CD14-positive monocyte (primary cell): ENCODE data around the gene ARHGAP10. TPM values are rescaled to one million over a fixed set of nuclear protein-coding genes. Genes with fewer than 3 reads are reported as not detected.

Experiments used
- DNase-seq, 3 donors: peaks; one replicate each; pipeline ENCODE4 v3.0.0-alpha.2; 2011 to 2022
- H2AFZ ChIP-seq: 2 replicates; pipeline ENCODE4 v1.6.0; 2012; ENCODE audit warnings: mild to moderate bottlenecking, low read depth, low read length, inconsistent platforms; ENCODE audit not compliant: insufficient read depth, poor library complexity, severe bottlenecking
- H3K27ac ChIP-seq, 2 donors: 1 replicate in 1 of 2; 2 replicates in 1 of 2; pipeline ENCODE4 v1.5.1; 2012 to 2013; ENCODE audit warnings: low read length in 2 of 2, control low read depth in 1 of 2, inconsistent platforms in 1 of 2, low read depth in 1 of 2, mild to moderate bottlenecking in 1 of 2
- H3K27me3 ChIP-seq, 2 donors: one replicate each; pipeline versions ENCODE4 v1.6.0 to v1.6.1; 2011 to 2013; ENCODE audit warnings: low read length in 2 of 2; ENCODE audit not compliant: control insufficient read depth in 2 of 2, insufficient read depth in 2 of 2
- H3K36me3 ChIP-seq, 2 donors: replicated peaks in 1 of 2; 1 replicate in 1 of 2; 2 replicates in 1 of 2; pipeline versions ENCODE4 v1.5.1 to v1.6.1; 2012 to 2013; ENCODE audit warnings: low read length in 2 of 2, control low read depth in 1 of 2, inconsistent platforms in 1 of 2, mild to moderate bottlenecking in 1 of 2; ENCODE audit not compliant: insufficient read depth in 2 of 2, control insufficient read depth in 1 of 2
- H3K4me1 ChIP-seq, 2 donors: 1 replicate in 1 of 2; 2 replicates in 1 of 2; pipeline versions ENCODE4 v1.5.1 to v1.6.1; 2012 to 2013; ENCODE audit warnings: low read length in 2 of 2, control low read depth in 1 of 2, inconsistent platforms in 1 of 2, mild to moderate bottlenecking in 1 of 2, moderate library complexity in 1 of 2; ENCODE audit not compliant: insufficient read depth in 2 of 2, control insufficient read depth in 1 of 2
- H3K4me2 ChIP-seq: replicated peaks from 2 replicates; pipeline ENCODE3; 2012; ENCODE audit warnings: low read length, moderate library complexity, mild to moderate bottlenecking; ENCODE audit not compliant: poor library complexity, severe bottlenecking; ENCODE audit errors: extremely low read depth
- H3K4me3 ChIP-seq, 3 experiments: fragments of 200-600 bp in 1 of 3; sonication (generic) in 1 of 3; replicated peaks in 1 of 3; 1 replicate in 2 of 3; 2 replicates in 1 of 3; pipeline ENCODE4 v1.5.1; 2011 to 2013; ENCODE audit warnings: low read length in 3 of 3, mild to moderate bottlenecking in 3 of 3, control low read depth in 2 of 3, low read depth in 2 of 3, inconsistent platforms in 1 of 3, moderate library complexity in 1 of 3
- H3K79me2 ChIP-seq: 2 replicates; pipeline ENCODE4 v1.6.0; 2012; ENCODE audit warnings: mild to moderate bottlenecking, control low read depth, inconsistent platforms, low read length, moderate library complexity; ENCODE audit not compliant: insufficient read depth
- H3K9ac ChIP-seq: 2 replicates; pipeline ENCODE4 v1.6.0; 2017; ENCODE audit warnings: low read length, mild to moderate bottlenecking; ENCODE audit not compliant: insufficient read depth, poor library complexity, severe bottlenecking
- H3K9me3 ChIP-seq, 2 donors: replicated peaks in 1 of 2; 1 replicate in 1 of 2; 2 replicates in 1 of 2; pipeline versions ENCODE4 v1.5.1 to v1.6.1; 2012 to 2013; ENCODE audit warnings: low read length in 2 of 2, control low read depth in 1 of 2; ENCODE audit not compliant: control insufficient read depth in 1 of 2, insufficient read depth in 1 of 2
- H4K20me1 ChIP-seq: 2 replicates; pipeline ENCODE4 v1.6.0; 2012; ENCODE audit warnings: mild to moderate bottlenecking, low read length, control low read depth, moderate library complexity; ENCODE audit not compliant: insufficient read depth
- H3K27ac Mint-ChIP-seq, 7 donors: one replicate each; pipeline ENCODE4 v1.8.0; 2020; ENCODE audit warnings: mild to moderate bottlenecking in 7 of 7, mixed read lengths in 7 of 7, moderate library complexity in 6 of 7, inconsistent platforms in 2 of 7
- H3K27me3 Mint-ChIP-seq, 3 donors: one replicate each; pipeline ENCODE4 v1.8.0; 2021 to 2022; ENCODE audit warnings: low read depth in 3 of 3, mild to moderate bottlenecking in 3 of 3, mixed read lengths in 3 of 3, moderate library complexity in 3 of 3, inconsistent platforms in 1 of 3
- H3K36me3 Mint-ChIP-seq, 2 donors: one replicate each; pipeline ENCODE4 v1.8.0; 2020; ENCODE audit warnings: mixed read lengths in 2 of 2, inconsistent platforms in 1 of 2, mild to moderate bottlenecking in 1 of 2
- H3K4me1 Mint-ChIP-seq: one replicate; pipeline ENCODE4 v1.8.0; 2020; ENCODE audit warnings: mild to moderate bottlenecking, mixed read lengths
- H3K4me3 Mint-ChIP-seq, 2 donors: one replicate each; pipeline ENCODE4 v1.8.0; 2020; ENCODE audit warnings: mild to moderate bottlenecking in 2 of 2, mixed read lengths in 2 of 2, moderate library complexity in 1 of 2
- H3K9me3 Mint-ChIP-seq, 7 donors: one replicate each; pipeline ENCODE4 v1.8.0; 2020 to 2022; ENCODE audit warnings: mixed read lengths in 7 of 7, mild to moderate bottlenecking in 6 of 7, moderate library complexity in 6 of 7, inconsistent platforms in 2 of 7
- WGBS: methylation state at CpG from one replicate; pipeline ENCODE4 v1.1.5; 2013; ENCODE audit warnings: missing lambda C conversion rate; ENCODE audit not compliant: insufficient coverage; 5-methylcytosine and 5-hydroxymethylcytosine counted together
- intact Hi-C, 2 donors: fragments of 100-400 bp; cut with micrococcal nuclease; formaldehyde crosslinking; loops; one replicate each; pipeline versions ENCODE4 v1.15.0 to v1.15.1; 2023
- polyA plus RNA-seq, 3 donors: library from polyadenylated mRNA; depleted of rRNA in 1 of 3; unstranded in 2 of 3; stranded (reverse) in 1 of 3; fragments of 300-500 nt in 2 of 3; fragments of >200 nt in 1 of 3; fragmentation: Illumina TruSeq in 2 of 3; gene quantifications; 1 replicate in 2 of 3; 2 replicates in 1 of 3; pipeline ENCODE4 v1.2.3, GENCODE V29; 2012 to 2021
- TF ChIP-seq, protein P1 (sequence below): fragments of 200-600 bp; IDR thresholded peaks from one replicate; pipeline ENCODE4 v1.8.0; 2022; ENCODE audit warnings: antibody characterized with exemption, mild to moderate bottlenecking

ARHGAP10 gene
- polyA plus RNA-seq, 3 donors, result 1.7 to 4.3 (median 3.0) TPM

- Mint-ChIP-seq H3K9me3 (peaks cover 0 to 6% (median 4%) of the 10 kb centered on the region in 7 donors), H3K36me3 (peaks cover 0 to 2% of the 10 kb centered on the region in 2 donors), H3K4me3 (no peak overlapping the region), H3K27ac (peak overlapping the region in 2 of 7 donors; percentile 32 to 42), H3K27me3 (peaks cover 0 to 2% (median 0%) of the 10 kb centered on the region in 3 donors), H3K4me1 (peaks cover 31% of the 10 kb centered on the region)
- intact Hi-C loops, result no loop called here
- Histone ChIP-seq H3K27ac (no peak overlapping the region), H3K79me2 (no peaks in the 10 kb centered on the region), H2AFZ (no peak overlapping the region), H3K4me3 (no peak overlapping the region), H3K4me2 (no peak overlapping the region), H3K9ac (no peak overlapping the region), H3K9me3 (no peaks in the 10 kb centered on the region), H3K36me3 (no peaks in the 10 kb centered on the region), H4K20me1 (no peaks in the 10 kb centered on the region), H3K4me1 (peaks cover 33 to 39% of the 10 kb centered on the region in 2 donors), H3K27me3 (no peaks in the 10 kb centered on the region)
- WGBS, result 10% methylated on average over 6 of the region's 6 CpGs
- TF ChIP-seq, protein P1, sequence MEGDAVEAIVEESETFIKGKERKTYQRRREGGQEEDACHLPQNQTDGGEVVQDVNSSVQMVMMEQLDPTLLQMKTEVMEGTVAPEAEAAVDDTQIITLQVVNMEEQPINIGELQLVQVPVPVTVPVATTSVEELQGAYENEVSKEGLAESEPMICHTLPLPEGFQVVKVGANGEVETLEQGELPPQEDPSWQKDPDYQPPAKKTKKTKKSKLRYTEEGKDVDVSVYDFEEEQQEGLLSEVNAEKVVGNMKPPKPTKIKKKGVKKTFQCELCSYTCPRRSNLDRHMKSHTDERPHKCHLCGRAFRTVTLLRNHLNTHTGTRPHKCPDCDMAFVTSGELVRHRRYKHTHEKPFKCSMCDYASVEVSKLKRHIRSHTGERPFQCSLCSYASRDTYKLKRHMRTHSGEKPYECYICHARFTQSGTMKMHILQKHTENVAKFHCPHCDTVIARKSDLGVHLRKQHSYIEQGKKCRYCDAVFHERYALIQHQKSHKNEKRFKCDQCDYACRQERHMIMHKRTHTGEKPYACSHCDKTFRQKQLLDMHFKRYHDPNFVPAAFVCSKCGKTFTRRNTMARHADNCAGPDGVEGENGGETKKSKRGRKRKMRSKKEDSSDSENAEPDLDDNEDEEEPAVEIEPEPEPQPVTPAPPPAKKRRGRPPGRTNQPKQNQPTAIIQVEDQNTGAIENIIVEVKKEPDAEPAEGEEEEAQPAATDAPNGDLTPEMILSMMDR, result no peak
- peak in 1 of 3 donors; percentile 11 for DNase-seq
Observed at GRCh38 chr4:148004228-148004857, 272.5 kb downstream of the ARHGAP10 start.

DNA sequence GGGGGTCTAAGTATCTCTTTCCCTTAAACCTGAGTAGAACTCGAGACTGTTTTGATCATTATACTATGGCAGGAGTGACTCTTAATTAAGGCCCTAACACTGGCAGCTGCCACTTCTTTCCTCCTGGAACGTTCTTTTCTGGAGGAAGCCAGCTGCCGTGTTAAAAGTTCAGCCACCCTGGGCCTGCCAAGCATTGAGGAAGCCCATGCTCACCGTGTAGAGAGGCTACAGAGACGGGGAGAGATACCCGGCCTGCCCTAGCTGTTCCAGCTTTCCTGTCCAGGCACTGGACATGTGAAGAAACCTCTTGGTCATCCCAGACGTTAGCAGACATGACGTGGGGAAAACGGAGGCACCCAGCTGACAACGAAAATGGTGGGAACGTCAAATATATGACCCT is 274.1 kb downstream of the ARHGAP10 start:
- TF ChIP-seq, protein P1, result no peak
- Histone ChIP-seq H3K4me1 (peaks cover 33 to 39% of the 10 kb centered on the region in 2 donors), H3K27ac (no peak overlapping the region), H3K79me2 (no peaks in the 10 kb centered on the region), H3K9ac (no peak overlapping the region), H3K27me3 (no peaks in the 10 kb centered on the region), H3K36me3 (no peaks in the 10 kb centered on the region), H2AFZ (no peak overlapping the region), H4K20me1 (no peaks in the 10 kb centered on the region), H3K4me3 (no peak overlapping the region), H3K9me3 (no peaks in the 10 kb centered on the region), H3K4me2 (no peak overlapping the region)
- H3K4me1 Mint-ChIP-seq, result peaks cover 31% of the 10 kb centered on the region
- no peak overlapping the region for H3K4me3 Mint-ChIP-seq
- DNase-seq, result no peak
- H3K36me3 Mint-ChIP-seq, result no peaks in the 10 kb centered on the region
- H3K27ac Mint-ChIP-seq, result peak overlapping the region in 1 of 7 donors; percentile 37
- H3K9me3 Mint-ChIP-seq, result peaks cover 0 to 1% (median 0%) of the 10 kb centered on the region in 7 donors
- 70% methylated on average over 9 of the region's 11 CpGs for whole genome bisulfite sequencing
- intact Hi-C loops, result no loop called here
- H3K27me3 Mint-ChIP-seq, result peaks cover 0 to 2% (median 0%) of the 10 kb centered on the region in 3 donors
